Osteoblast (primary cell): ENCODE data around the gene SLC2A4RG. TPM values are rescaled to one million over a fixed set of nuclear protein-coding genes. Genes with fewer than 3 reads are reported as not detected.

Experiments
- DNase-seq: peaks from one replicate; pipeline ENCODE4 v3.0.0; 2011; ENCODE audit warnings: low spot score, mixed read lengths; ENCODE audit not compliant: insufficient read length; ENCODE audit errors: missing footprints
- H2AFZ ChIP-seq: 2 replicates; pipeline ENCODE4 v1.6.0; 2011; ENCODE audit warnings: mild to moderate bottlenecking, low read length
- H3K27ac ChIP-seq: 2 replicates; pipeline ENCODE4 v1.5.1; 2011; ENCODE audit warnings: mild to moderate bottlenecking, low read depth, low read length, moderate library complexity
- H3K27me3 ChIP-seq: 2 replicates; pipeline ENCODE4 v1.6.0; 2012; ENCODE audit warnings: mild to moderate bottlenecking, control low read depth, inconsistent platforms, low read length, moderate library complexity; ENCODE audit not compliant: insufficient read depth
- H3K36me3 ChIP-seq: 2 replicates; pipeline ENCODE4 v1.5.1; 2011; ENCODE audit warnings: mild to moderate bottlenecking, low read length, control low read depth, moderate library complexity; ENCODE audit not compliant: insufficient read depth
- H3K4me1 ChIP-seq: 2 replicates; pipeline ENCODE4 v1.5.1; 2011; ENCODE audit warnings: mild to moderate bottlenecking, low read length, control low read depth, moderate library complexity; ENCODE audit not compliant: insufficient read depth
- H3K4me2 ChIP-seq: 2 replicates; pipeline ENCODE4 v1.6.0; 2011; ENCODE audit warnings: mild to moderate bottlenecking, low read length; ENCODE audit not compliant: insufficient read depth
- H3K4me3 ChIP-seq: fragments of 200-600 bp; sonication (generic); 3 replicates; pipeline ENCODE4 v1.5.1; 2012; ENCODE audit warnings: mild to moderate bottlenecking, low read length, inconsistent platforms; ENCODE audit not compliant: insufficient read depth
- H3K79me2 ChIP-seq: 2 replicates; pipeline ENCODE4 v1.6.0; 2012; ENCODE audit warnings: mild to moderate bottlenecking, low read length, control low read depth, inconsistent platforms; ENCODE audit not compliant: insufficient read depth
- H3K9me3 ChIP-seq: 2 replicates; pipeline ENCODE4 v1.5.1; 2011; ENCODE audit warnings: low read depth, low read length, control low read depth
- H4K20me1 ChIP-seq: 2 replicates; pipeline ENCODE4 v1.6.0; 2012; ENCODE audit warnings: mild to moderate bottlenecking, low read length, control low read depth; ENCODE audit not compliant: insufficient read depth
- total RNA-seq: library from RNA; depleted of rRNA; stranded (reverse); fragments of >200 nt; gene quantifications from 2 replicates; pipeline ENCODE4 v1.2.3, GENCODE V29; 2012
- TF ChIP-seq, protein P1 (sequence below): IDR thresholded peaks from 2 replicates; pipeline ENCODE4 v1.5.1; 2011; ENCODE audit warnings: mild to moderate bottlenecking, low read depth, low read length, moderate library complexity; ENCODE audit errors: extremely low read depth

SLC2A4RG gene
- total RNA-seq, 1 donor, result 27.5 TPM

GRCh38 chr20:63748070-63748933 lies 8.7 kb downstream of the SLC2A4RG start:
- no peak overlapping the region for H2AFZ ChIP-seq

DNA sequence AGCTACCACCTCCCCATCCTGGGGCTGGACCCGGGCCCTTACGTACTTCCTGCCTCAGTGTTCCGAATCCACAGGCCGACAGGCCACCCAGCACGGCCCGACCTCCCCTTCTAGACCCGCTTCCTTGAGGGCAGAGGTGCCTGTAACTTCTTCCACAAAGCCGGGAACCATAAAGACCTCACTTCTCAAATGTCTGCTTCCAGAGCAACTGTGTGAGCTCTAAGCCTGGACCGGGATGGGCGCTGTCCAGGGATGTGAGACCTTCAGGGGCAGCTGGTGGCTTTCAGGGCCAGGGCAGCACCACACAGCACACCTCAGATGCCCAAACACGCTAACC lies 9.3 kb downstream of the SLC2A4RG start:
- H3K27me3 ChIP-seq, result no peaks in the 10 kb centered on the region
- no peak overlapping the region for H3K27ac ChIP-seq
- DNase-seq, result peak; percentile 86
- no peaks in the 10 kb centered on the region for H3K9me3 ChIP-seq
- H3K36me3 ChIP-seq, result no peaks in the 10 kb centered on the region
- H4K20me1 ChIP-seq, result no peaks in the 10 kb centered on the region
- no peaks in the 10 kb centered on the region for H3K79me2 ChIP-seq
- H3K4me1 ChIP-seq, result no peaks in the 10 kb centered on the region
- H3K4me2 ChIP-seq, result no peak overlapping the region
- TF ChIP-seq, protein P1, sequence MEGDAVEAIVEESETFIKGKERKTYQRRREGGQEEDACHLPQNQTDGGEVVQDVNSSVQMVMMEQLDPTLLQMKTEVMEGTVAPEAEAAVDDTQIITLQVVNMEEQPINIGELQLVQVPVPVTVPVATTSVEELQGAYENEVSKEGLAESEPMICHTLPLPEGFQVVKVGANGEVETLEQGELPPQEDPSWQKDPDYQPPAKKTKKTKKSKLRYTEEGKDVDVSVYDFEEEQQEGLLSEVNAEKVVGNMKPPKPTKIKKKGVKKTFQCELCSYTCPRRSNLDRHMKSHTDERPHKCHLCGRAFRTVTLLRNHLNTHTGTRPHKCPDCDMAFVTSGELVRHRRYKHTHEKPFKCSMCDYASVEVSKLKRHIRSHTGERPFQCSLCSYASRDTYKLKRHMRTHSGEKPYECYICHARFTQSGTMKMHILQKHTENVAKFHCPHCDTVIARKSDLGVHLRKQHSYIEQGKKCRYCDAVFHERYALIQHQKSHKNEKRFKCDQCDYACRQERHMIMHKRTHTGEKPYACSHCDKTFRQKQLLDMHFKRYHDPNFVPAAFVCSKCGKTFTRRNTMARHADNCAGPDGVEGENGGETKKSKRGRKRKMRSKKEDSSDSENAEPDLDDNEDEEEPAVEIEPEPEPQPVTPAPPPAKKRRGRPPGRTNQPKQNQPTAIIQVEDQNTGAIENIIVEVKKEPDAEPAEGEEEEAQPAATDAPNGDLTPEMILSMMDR, result no peak
- no peak overlapping the region for H2AFZ ChIP-seq
- no peak overlapping the region for H3K4me3 ChIP-seq

More at GRCh38 chr20:63748070-63748933, 8.7 kb downstream of the SLC2A4RG start:
- Histone ChIP-seq H3K27me3 (no peaks in the 10 kb centered on the region), H3K79me2 (no peaks in the 10 kb centered on the region), H4K20me1 (no peaks in the 10 kb centered on the region), H3K27ac (no peak overlapping the region), H3K36me3 (peaks cover 5% of the 10 kb centered on the region), H3K4me2 (no peak overlapping the region), H3K9me3 (no peaks in the 10 kb centered on the region), H3K4me1 (no peaks in the 10 kb centered on the region), H3K4me3 (no peak overlapping the region)
- TF ChIP-seq, protein P1, result no peak
- DNase-seq, result peak; percentile 88

- Histone ChIP-seq H4K20me1 (no peaks in the 10 kb centered on the region), H3K36me3 (no peaks in the 10 kb centered on the region), H3K9me3 (no peaks in the 10 kb centered on the region), H3K79me2 (no peaks in the 10 kb centered on the region), H3K4me1 (no peaks in the 10 kb centered on the region), H3K4me2 (no peak overlapping the region), H3K4me3 (no peak overlapping the region), H3K27me3 (no peaks in the 10 kb centered on the region), H3K27ac (no peak overlapping the region), H2AFZ (no peak overlapping the region)
- peak; percentile 80 for DNase-seq
- TF ChIP-seq, protein P1, result no peak
These were observed 10.3 kb downstream of the SLC2A4RG start for GRCh38 chr20:63749597-63750508.
